ENCODE data around the gene TSR3. TPM values are rescaled to one million over a fixed set of nuclear protein-coding genes. Genes with fewer than 3 reads are reported as not detected.
A peak's percentile ranks its signal among the peaks of the same experiment; 100 is the strongest.

Gene TSR3
- total RNA-seq, 1 donor from 2014 or later, result 43.7 TPM

DNA sequence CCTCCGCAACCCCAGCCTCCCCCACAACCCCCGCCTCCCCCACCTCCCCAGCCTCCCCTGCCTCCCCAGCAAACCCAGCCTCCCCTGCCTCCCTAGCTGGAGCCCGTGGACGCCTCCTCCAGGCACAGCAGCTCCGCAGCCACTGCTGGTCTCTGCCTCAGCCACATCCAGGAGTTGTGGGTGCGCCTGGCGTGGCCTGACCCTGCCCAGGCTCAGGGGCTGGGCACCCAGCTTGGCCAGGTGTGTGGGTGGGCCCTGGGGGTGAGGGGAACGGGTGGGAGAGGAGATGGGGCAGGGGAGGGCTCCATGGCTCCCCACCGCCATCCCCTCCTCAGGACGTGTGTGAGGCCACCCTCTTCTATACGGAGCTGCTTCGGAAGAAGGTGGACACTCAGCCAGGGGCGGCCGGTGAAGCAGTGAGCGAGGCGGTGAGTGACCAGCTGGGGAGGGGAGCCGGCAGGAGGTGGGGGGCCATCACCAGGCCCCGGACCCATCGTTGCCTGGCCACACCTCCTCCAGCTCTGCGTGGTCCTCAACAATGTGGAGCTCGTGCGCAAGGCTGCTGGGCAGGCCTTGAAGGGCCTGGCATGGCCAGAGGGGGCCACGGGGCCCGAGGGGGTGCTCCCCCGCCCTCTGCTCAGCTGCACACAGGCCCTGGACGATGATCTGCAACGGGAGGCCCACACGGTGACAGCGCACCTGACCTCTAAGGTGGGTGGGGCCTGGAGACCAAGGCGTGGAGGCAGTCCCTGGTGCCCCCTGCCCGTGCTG is 5.8 kb downstream of the TSR3 start:
- peaks cover 9% of the 10 kb centered on the region for H3K4me1 Mint-ChIP-seq
- TF ChIP-seq, protein P1, sequence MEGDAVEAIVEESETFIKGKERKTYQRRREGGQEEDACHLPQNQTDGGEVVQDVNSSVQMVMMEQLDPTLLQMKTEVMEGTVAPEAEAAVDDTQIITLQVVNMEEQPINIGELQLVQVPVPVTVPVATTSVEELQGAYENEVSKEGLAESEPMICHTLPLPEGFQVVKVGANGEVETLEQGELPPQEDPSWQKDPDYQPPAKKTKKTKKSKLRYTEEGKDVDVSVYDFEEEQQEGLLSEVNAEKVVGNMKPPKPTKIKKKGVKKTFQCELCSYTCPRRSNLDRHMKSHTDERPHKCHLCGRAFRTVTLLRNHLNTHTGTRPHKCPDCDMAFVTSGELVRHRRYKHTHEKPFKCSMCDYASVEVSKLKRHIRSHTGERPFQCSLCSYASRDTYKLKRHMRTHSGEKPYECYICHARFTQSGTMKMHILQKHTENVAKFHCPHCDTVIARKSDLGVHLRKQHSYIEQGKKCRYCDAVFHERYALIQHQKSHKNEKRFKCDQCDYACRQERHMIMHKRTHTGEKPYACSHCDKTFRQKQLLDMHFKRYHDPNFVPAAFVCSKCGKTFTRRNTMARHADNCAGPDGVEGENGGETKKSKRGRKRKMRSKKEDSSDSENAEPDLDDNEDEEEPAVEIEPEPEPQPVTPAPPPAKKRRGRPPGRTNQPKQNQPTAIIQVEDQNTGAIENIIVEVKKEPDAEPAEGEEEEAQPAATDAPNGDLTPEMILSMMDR (IDR thresholded peaks at IDR 0.05; ENCODE audit: unreplicated experiment), result no peak
- no peak for DNase-seq (ENCODE audit: low spot score in 2 of 2, unreplicated experiment in 2 of 2)
- no peak overlapping the region for H3K4me3 Mint-ChIP-seq
- H3K9me3 Mint-ChIP-seq, result no peaks in the 10 kb centered on the region
- H3K27ac Mint-ChIP-seq, result no peak overlapping the region
- H3K36me3 Mint-ChIP-seq, result no peaks in the 10 kb centered on the region
- H3K27me3 Mint-ChIP-seq (ENCODE audit: low read depth), result peaks cover 29% of the 10 kb centered on the region

GRCh38 chr16:1345087-1345486 is 6.6 kb downstream of the TSR3 start:
- no peak for DNase-seq (ENCODE audit: low spot score in 2 of 2, unreplicated experiment in 2 of 2)
- Mint-ChIP-seq H3K36me3 (no peaks in the 10 kb centered on the region), H3K27me3 (ENCODE audit: low read depth) (peaks cover 33% of the 10 kb centered on the region), H3K27ac (no peak overlapping the region), H3K4me1 (peaks cover 9% of the 10 kb centered on the region), H3K4me3 (no peak overlapping the region), H3K9me3 (no peaks in the 10 kb centered on the region)
- TF ChIP-seq, protein P1 (IDR thresholded peaks at IDR 0.05; ENCODE audit: unreplicated experiment), result no peak

GRCh38 chr16:1344499-1344898 is 7.2 kb downstream of the TSR3 start:
- Mint-ChIP-seq H3K36me3 (no peaks in the 10 kb centered on the region), H3K4me3 (no peak overlapping the region), H3K27me3 (ENCODE audit: low read depth) (peaks cover 33% of the 10 kb centered on the region), H3K4me1 (peaks cover 9% of the 10 kb centered on the region), H3K9me3 (no peaks in the 10 kb centered on the region), H3K27ac (no peak overlapping the region)
- no peak for DNase-seq (ENCODE audit: low spot score in 2 of 2, unreplicated experiment in 2 of 2)
- TF ChIP-seq, protein P1 (IDR thresholded peaks at IDR 0.05; ENCODE audit: unreplicated experiment), result no peak

GRCh38 chr16:1343428-1344242 is 8.0 kb downstream of the TSR3 start:
- peak overlapping the region; percentile 68 for H3K4me3 Mint-ChIP-seq
- H3K27ac Mint-ChIP-seq, result no peak overlapping the region
- no peaks in the 10 kb centered on the region for H3K9me3 Mint-ChIP-seq
- H3K27me3 Mint-ChIP-seq (ENCODE audit: low read depth), result peaks cover 33% of the 10 kb centered on the region
- DNase-seq (ENCODE audit: low spot score in 2 of 2, unreplicated experiment in 2 of 2), result no peak
- TF ChIP-seq, protein P1 (IDR thresholded peaks at IDR 0.05; ENCODE audit: unreplicated experiment), result no peak
- H3K36me3 Mint-ChIP-seq, result no peaks in the 10 kb centered on the region
- H3K4me1 Mint-ChIP-seq, result peaks cover 9% of the 10 kb centered on the region

DNA sequence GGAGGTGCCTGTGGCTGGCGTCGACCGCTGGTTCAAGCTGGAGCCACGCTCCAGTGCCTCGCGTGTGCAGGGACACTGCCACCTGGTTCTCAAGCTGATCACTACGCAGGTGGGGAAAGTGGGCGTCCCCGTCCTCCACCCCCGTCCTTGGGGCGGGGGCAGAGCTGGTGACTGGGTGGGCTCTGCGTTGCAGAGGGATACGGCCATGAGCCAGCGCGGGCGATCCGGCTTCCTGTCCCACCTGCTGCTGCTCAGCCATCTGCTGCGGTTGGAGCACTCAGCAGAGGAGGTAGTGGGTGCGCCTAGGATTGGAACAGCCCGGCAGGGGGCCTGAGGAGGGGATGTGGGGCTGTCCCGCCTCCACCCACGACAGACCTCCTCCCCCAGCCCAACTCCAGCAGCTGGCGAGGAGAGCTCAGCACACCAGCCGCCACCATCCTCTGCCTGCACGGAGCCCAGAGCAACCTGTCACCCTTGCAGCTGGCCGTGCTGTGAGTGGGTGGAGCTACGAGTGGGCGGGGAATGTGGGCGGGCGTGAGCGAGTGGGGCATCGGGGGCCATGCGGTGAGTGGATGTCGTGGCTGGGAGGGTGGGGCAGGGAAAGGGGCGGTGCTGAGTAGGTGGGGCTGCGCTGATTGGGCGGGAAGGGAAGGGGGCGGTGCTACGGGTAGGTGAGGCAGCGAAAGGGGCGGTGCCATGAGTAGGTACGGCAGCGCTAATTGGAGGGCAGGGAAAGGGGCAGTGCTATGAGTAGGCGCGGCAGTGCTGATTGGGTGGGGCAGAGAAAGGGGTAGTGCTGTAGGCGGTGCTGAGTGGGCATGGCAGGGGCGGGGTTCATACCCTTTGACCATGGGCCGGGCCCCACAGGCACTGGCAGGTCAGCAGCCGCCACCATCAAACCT is 8.9 kb downstream of the TSR3 start:
- Mint-ChIP-seq H3K36me3 (no peaks in the 10 kb centered on the region), H3K27me3 (ENCODE audit: low read depth) (peaks cover 37% of the 10 kb centered on the region), H3K4me1 (peaks cover 9% of the 10 kb centered on the region), H3K27ac (no peak overlapping the region), H3K4me3 (peak overlapping the region; percentile 68), H3K9me3 (no peaks in the 10 kb centered on the region)
- TF ChIP-seq, protein P1 (IDR thresholded peaks at IDR 0.05; ENCODE audit: unreplicated experiment), result no peak
- DNase-seq (ENCODE audit: low spot score in 2 of 2, unreplicated experiment in 2 of 2), result peak; percentile 89 to 91
